OCI-LY1 (cell line): ENCODE results near the gene TFDP2.

ENCODE experiments used
- EZH2 ChIP-seq: fragments of 200-600 bp; sonication (generic), shearing (Covaris generic); IDR thresholded peaks from 2 replicates; pipeline ENCODE4 v1.8.0; 2017; ENCODE audit warnings: borderline replicate concordance, mixed run types, mild to moderate bottlenecking, antibody characterized with exemption, low read length, moderate library complexity, mixed read lengths
- TF ChIP-seq, protein P1 (sequence below): fragments of 200-600 bp; sonication (generic), shearing (Covaris generic); IDR thresholded peaks from 2 replicates; pipeline ENCODE4 v1.5.1; 2017; ENCODE audit warnings: mild to moderate bottlenecking, antibody characterized with exemption, low read length, moderate library complexity, mixed read lengths

DNA sequence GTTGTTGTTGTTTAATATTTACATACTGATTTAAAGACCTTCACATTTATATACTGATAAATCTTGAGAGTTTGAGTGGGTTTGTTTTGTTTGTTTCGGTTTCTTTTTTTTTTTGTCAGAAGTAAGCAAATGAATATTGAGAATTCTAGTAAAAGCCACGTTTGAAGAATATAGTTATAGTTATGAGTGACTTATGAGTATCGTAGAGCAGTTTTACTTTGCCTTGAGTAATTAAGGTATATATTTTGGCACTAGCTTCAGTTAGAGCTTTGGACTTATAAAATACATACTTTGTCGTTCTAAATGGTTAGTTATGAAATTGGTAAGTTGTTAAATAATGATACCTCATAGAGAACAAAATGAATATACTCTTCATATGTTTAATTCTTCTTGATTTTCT, 245.1 kb downstream of the TFDP2 start:
- TF ChIP-seq, protein P1, sequence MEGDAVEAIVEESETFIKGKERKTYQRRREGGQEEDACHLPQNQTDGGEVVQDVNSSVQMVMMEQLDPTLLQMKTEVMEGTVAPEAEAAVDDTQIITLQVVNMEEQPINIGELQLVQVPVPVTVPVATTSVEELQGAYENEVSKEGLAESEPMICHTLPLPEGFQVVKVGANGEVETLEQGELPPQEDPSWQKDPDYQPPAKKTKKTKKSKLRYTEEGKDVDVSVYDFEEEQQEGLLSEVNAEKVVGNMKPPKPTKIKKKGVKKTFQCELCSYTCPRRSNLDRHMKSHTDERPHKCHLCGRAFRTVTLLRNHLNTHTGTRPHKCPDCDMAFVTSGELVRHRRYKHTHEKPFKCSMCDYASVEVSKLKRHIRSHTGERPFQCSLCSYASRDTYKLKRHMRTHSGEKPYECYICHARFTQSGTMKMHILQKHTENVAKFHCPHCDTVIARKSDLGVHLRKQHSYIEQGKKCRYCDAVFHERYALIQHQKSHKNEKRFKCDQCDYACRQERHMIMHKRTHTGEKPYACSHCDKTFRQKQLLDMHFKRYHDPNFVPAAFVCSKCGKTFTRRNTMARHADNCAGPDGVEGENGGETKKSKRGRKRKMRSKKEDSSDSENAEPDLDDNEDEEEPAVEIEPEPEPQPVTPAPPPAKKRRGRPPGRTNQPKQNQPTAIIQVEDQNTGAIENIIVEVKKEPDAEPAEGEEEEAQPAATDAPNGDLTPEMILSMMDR, result no peak
- TF ChIP-seq EZH2, result no peak
